Erythroblast (primary cell): ENCODE data around the gene CCDC197.

Experiments used
- GATA1 ChIP-seq: IDR thresholded peaks from 2 replicates; pipeline ENCODE4 v1.6.1; 2011; ENCODE audit warnings: low read depth, mild to moderate bottlenecking, control low read depth, low read length, moderate library complexity
- POLR2A ChIP-seq: IDR thresholded peaks from 2 replicates; pipeline ENCODE4 v1.6.1; 2011; ENCODE audit warnings: mild to moderate bottlenecking, low read length

DNA sequence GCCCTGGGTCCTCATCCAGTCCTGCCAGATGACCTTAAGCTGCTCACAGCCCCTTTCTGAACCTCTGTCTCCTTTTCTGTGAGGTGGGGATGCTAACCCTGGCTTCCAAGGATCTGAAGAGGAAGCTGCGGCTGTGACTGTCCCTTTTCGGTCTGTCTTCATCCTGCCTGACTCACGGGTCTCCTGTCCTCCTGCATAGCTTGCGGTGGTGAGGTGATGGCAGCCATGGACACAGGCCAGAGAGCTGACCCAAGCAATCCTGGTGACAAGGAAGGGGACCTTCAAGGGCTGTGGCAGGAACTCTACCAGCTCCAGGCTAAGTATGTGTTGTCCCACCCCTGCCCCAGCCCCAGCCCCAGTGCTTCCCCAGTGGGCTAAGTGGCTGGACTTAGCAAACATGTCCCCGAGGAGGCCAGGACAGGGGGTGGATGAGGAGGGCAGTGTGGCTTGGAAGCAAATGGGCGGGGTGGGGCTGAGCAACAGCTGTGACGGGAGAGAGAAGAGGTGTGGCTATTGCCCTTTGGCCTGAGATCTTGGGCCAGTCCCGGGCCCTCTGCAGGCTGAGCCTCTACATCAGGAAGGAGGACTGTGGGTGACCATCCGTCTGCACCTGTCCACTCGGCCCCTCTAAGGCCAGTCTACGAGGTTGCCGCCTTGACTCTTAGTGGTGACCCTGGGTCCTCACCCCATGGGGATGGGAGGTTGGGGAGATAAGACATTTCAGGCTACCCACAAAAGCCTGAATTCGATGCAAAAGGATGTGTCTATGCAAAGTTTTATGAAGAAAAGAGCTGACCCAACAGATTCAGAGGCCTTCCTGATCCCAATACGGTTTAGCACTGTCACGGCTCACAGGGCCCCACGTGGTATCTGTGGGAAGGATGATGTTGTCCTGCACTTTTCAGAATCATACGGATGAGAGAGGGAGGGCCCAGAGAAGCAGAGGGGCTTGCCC is 1.1 kb downstream of the CCDC197 start:
- TF ChIP-seq POLR2A (no peak), GATA1 (no peak)
